Loucy (cell line): ENCODE measurements around the gene KIAA0753.

Experiments
- CTCF ChIP-seq: fragments of 200-600 bp; sonication (generic); conservative IDR thresholded peaks from 2 replicates; pipeline ENCODE4 v1.5.1; 2014; ENCODE audit warnings: mild to moderate bottlenecking, antibody characterized with exemption, low read length
- EZH2phosphoT487 ChIP-seq: fragments of 200-600 bp; IDR thresholded peaks from 2 replicates; pipeline ENCODE4 v1.6.1; 2018; ENCODE audit warnings: antibody characterized with exemption, mild to moderate bottlenecking, moderate library complexity, borderline replicate concordance

- TF ChIP-seq CTCF (no peak), EZH2phosphoT487 (no peak)
These were observed 67.5 kb downstream of the KIAA0753 start for GRCh38 chr17:6572972-6573370.
